Memory B cell (primary cell): ENCODE results near the gene EFNB1.
"Not testable (repeated sequence)": the region's sequence is repeated elsewhere in the genome, so short reads cannot be mapped to it uniquely, and the experiment has no call there.

Experiments
- ATAC-seq: fragments of 150-1000 bp; cut with Tn5 transposase; 2 replicates; pipeline ENCODE4 v1.10.0; 2021; ENCODE audit warnings: low read depth, mild to moderate bottlenecking, moderate library complexity
- DNase-seq, 2 donors: peaks; one replicate each; pipeline ENCODE4 v3.0.0; 2022; ENCODE audit warnings: low spot score in 2 of 2
- H3K27ac Mint-ChIP-seq: one replicate; pipeline ENCODE4 v1.8.0; 2022; ENCODE audit warnings: mild to moderate bottlenecking, moderate library complexity, mixed read lengths
- H3K27me3 Mint-ChIP-seq: one replicate; pipeline ENCODE4 v1.8.0; 2022; ENCODE audit warnings: mixed read lengths
- H3K36me3 Mint-ChIP-seq: one replicate; pipeline ENCODE4 v1.8.0; 2022; ENCODE audit warnings: mild to moderate bottlenecking, mixed read lengths
- H3K4me1 Mint-ChIP-seq: one replicate; pipeline ENCODE4 v1.8.0; 2022; ENCODE audit warnings: mixed read lengths
- H3K4me3 Mint-ChIP-seq: one replicate; pipeline ENCODE4 v1.8.0; 2022; ENCODE audit warnings: mild to moderate bottlenecking, moderate library complexity, mixed read lengths
- H3K9me3 Mint-ChIP-seq: one replicate; pipeline ENCODE4 v1.8.0; 2022; ENCODE audit warnings: mixed read lengths

The EFNB1 gene

DNA sequence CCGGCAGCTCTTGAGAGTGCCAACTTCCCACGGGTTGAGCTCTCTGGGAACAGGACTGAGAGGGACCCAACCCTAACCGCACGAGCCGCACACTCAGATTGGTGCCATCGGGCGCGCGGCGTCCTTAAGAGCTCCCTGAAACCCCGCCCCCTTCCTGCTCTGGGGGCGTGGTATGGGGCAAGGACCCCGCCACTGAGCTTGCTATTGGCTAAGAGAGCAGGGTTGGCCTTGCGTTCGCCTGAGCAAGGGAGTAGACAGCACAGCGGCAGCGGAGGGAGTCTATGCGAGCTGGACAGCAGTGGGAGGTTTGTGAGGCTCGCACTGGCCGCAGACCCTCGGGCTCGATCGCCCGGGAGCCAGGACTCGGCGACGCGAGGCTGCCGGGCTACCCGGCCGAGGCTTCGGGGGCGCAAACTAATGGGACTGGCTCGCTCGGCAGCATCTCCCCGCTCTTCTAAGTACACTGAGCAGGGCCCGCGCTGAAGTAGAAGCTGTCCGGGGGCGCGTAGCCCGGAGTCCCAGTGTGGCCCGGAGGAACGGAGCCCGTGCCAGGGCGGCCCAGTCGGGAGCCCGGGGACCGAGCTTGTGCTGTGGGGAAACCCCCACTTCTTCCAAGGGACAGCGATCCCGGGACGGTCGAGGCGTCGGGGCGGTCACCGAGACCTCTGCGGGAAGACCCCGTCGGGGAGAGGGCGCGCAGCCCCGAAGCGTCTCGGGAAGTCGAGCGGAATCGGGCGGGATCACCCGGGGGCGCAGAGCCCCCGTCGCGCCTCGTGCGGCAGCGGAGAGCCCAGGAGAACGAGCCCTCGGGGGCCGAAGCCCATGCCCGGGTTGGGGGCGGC, at the start of gene EFNB1:
Gene EFNB1 (plus strand): TSS at position 282 of the 842 bp plus-strand sequence. CDS start 756 bp downstream, outside the sequence.
- H3K27me3 Mint-ChIP-seq, result no peaks in the 10 kb centered on the region
- H3K4me3 Mint-ChIP-seq, result peak within 1 kb of the TSS; percentile 95
- no peaks in the 10 kb centered on the region for H3K9me3 Mint-ChIP-seq
- H3K36me3 Mint-ChIP-seq, result no peaks in the 10 kb centered on the region
- ATAC-seq (peak; percentile 92), DNase-seq (peak; percentile 74 to 80)
- peak within 1 kb of the TSS; percentile 78 for H3K27ac Mint-ChIP-seq
- peaks cover 22% of the 10 kb centered on the region for H3K4me1 Mint-ChIP-seq

DNA sequence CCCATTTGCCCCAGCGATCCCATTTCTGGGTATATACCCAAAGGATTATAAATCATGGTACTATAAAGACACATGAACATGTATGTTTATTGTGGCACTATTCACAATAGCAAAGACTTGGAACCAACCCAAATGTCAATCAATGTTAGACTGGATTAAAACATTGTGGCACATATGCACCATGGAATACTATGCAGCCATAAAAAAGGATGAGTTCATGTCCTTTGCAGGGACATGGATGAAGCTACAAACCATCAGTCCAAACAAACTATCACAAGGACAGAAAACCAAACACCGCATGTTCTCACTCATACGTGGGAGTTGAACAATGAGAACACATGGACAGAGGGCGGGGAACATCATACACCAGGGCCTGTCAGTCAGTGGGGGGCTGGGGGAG, 47.5 kb upstream of the EFNB1 start:
- not testable (repeated sequence) for H3K4me3 Mint-ChIP-seq, H3K36me3 Mint-ChIP-seq, H3K27ac Mint-ChIP-seq, ATAC-seq, H3K27me3 Mint-ChIP-seq, DNase-seq, H3K4me1 Mint-ChIP-seq
- H3K9me3 Mint-ChIP-seq, result peaks cover 12% of the 10 kb centered on the region

DNA sequence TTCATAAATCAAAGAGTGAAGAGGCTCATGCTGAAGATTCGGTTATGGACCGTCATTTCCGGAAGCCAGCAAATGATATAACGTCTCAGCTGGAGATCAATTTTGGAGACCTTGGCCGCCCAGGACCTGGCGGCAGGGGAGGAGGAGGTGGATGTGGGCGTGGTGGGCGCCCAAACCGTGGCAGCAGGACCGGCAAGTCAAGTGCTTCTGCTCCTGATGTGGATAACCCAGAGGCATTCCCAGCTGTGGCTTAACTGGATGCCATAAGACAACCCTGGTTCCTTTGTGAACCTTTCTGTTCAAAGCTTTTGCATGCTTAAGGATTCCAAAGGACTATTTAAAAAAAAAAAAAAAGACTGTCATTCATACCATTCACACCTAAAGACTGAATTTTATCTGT, 44.0 kb upstream of the EFNB1 start:
- Mint-ChIP-seq H3K27ac (no peak overlapping the region), H3K9me3 (peaks cover 3% of the 10 kb centered on the region), H3K4me1 (no peaks in the 10 kb centered on the region), H3K27me3 (peaks cover 4% of the 10 kb centered on the region), H3K36me3 (no peaks in the 10 kb centered on the region), H3K4me3 (no peak overlapping the region)
- no peak for ATAC-seq
- no peak for DNase-seq

GRCh38 chrX:68786581-68786980, 42.2 kb upstream of the EFNB1 start:
- not testable (repeated sequence) for H3K27me3 Mint-ChIP-seq, H3K4me3 Mint-ChIP-seq, H3K36me3 Mint-ChIP-seq, DNase-seq, H3K9me3 Mint-ChIP-seq, ATAC-seq, H3K27ac Mint-ChIP-seq, H3K4me1 Mint-ChIP-seq

- Mint-ChIP-seq H3K9me3 (no peaks in the 10 kb centered on the region), H3K4me1 (no peaks in the 10 kb centered on the region), H3K36me3 (no peaks in the 10 kb centered on the region), H3K27me3 (peaks cover 2% of the 10 kb centered on the region), H3K27ac (no peak overlapping the region), H3K4me3 (no peak overlapping the region)
- ATAC-seq, result no peak
- DNase-seq, result no peak
These were observed 38.9 kb upstream of the EFNB1 start for GRCh38 chrX:68789966-68790365.

DNA sequence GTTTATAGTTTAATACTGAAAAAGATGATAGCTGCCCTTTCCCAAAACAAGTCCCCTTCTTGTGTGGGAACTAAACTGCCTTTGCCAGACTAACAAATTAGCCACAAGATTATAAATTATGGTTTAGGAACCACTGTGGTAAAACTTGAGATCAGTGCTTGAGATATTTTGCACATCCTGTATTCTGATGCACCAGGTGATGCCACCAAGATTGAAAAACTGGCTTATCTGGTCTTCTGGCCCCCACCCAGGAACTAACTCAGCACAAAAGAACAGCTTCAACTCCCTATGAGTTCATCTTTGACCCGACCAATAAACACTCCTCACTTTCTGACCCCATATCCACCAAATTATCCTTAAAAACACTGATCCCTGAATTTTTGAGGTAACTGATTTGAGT, 36.7 kb upstream of the EFNB1 start:
- no peaks in the 10 kb centered on the region for H3K9me3 Mint-ChIP-seq
- no peak overlapping the region for H3K4me3 Mint-ChIP-seq
- no peak overlapping the region for H3K27ac Mint-ChIP-seq
- H3K27me3 Mint-ChIP-seq, result peaks cover 2% of the 10 kb centered on the region
- ATAC-seq (no peak), DNase-seq (no peak)
- no peaks in the 10 kb centered on the region for H3K4me1 Mint-ChIP-seq
- H3K36me3 Mint-ChIP-seq, result no peaks in the 10 kb centered on the region

DNA sequence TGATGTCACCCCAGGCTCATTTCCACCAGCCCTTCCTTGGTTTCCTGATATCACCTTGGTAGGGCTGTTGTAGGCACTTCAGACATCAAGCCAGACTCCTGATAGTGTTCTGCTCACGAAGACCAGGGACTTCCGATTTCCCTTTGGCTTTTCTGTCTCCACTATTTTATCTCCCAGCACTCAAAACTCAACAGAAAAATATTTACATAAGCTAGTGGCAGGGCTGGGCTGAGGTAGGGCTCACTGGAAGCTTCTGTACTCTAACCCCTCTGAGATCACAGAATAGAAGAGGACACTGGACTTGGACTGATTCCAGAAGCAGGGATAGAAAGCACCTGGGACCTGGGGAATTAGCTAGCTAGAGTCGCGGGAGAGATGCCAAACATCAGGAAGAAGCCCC, 34.4 kb upstream of the EFNB1 start:
- peaks cover 1% of the 10 kb centered on the region for H3K9me3 Mint-ChIP-seq
- H3K27me3 Mint-ChIP-seq, result peaks cover 2% of the 10 kb centered on the region
- no peaks in the 10 kb centered on the region for H3K4me1 Mint-ChIP-seq
- no peak overlapping the region for H3K4me3 Mint-ChIP-seq
- ATAC-seq (no peak), DNase-seq (no peak)
- H3K27ac Mint-ChIP-seq, result no peak overlapping the region
- peaks cover 2% of the 10 kb centered on the region for H3K36me3 Mint-ChIP-seq

GRCh38 chrX:68795741-68796140, 33.1 kb upstream of the EFNB1 start:
- H3K27me3 Mint-ChIP-seq, result peaks cover 4% of the 10 kb centered on the region
- peaks cover 6% of the 10 kb centered on the region for H3K9me3 Mint-ChIP-seq
- peaks cover 3% of the 10 kb centered on the region for H3K36me3 Mint-ChIP-seq
- no peak overlapping the region for H3K27ac Mint-ChIP-seq
- ATAC-seq, result no peak
- no peak overlapping the region for H3K4me3 Mint-ChIP-seq
- no peak for DNase-seq
- H3K4me1 Mint-ChIP-seq, result no peaks in the 10 kb centered on the region

- H3K4me1 Mint-ChIP-seq, H3K4me3 Mint-ChIP-seq, DNase-seq, H3K27me3 Mint-ChIP-seq, ATAC-seq, H3K9me3 Mint-ChIP-seq, H3K36me3 Mint-ChIP-seq, H3K27ac Mint-ChIP-seq: not testable (repeated sequence)
These were observed 30.4 kb upstream of the EFNB1 start for GRCh38 chrX:68798400-68798799.

DNA sequence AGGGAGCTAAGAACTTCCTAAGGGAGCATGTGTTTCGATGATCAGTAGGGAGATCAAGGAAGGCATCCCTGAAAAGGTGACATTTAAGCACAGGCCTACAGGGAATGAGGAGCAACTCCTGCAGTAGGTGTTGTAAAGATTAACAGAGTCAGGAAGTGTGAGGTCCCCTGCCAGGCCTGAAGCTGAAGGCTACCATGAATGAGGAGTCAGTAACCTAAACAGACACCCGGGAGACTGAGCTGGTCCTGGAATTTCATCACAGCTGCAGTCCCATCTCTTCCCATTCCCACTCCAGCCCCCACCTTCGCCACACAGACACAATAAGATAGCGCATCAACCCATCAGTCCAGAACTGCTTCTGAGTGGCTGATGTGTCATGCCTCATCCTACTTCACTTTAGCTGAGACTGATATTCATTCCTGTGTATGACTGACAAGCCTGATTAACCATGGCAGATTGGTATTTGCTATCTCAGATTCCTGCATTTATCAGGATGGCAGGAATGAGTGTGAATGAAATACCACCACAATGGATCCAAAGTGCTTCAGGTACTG, 27.0 kb upstream of the EFNB1 start:
- H3K27ac Mint-ChIP-seq, result no peak overlapping the region
- no peak overlapping the region for H3K4me3 Mint-ChIP-seq
- H3K27me3 Mint-ChIP-seq, result peaks cover 4% of the 10 kb centered on the region
- peaks cover 3% of the 10 kb centered on the region for H3K36me3 Mint-ChIP-seq
- DNase-seq (no peak), ATAC-seq (no peak)
- peaks cover 6% of the 10 kb centered on the region for H3K9me3 Mint-ChIP-seq
- H3K4me1 Mint-ChIP-seq, result no peaks in the 10 kb centered on the region

DNA sequence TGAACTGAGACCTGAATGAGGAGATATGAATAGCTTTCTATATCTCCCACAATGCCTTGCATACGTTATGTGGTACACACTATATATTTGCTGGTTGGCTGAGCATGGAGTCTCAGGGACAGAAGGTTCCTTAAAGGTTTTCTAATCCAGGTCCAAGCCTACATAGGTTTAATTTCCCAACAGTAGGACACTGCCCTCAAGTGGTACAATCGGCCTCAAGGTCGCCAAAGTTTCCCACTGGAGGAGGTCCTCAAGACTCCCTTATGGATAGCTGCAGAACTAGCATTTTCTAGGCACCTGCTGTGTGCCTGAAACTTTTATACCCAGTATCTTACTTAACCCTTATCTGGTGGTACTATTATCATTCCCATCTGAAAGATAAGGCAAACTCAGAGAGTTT, 21.0 kb upstream of the EFNB1 start:
- ATAC-seq, result no peak
- Mint-ChIP-seq H3K27ac (no peak overlapping the region), H3K9me3 (no peaks in the 10 kb centered on the region), H3K4me3 (no peak overlapping the region), H3K27me3 (peaks cover 6% of the 10 kb centered on the region), H3K4me1 (no peaks in the 10 kb centered on the region), H3K36me3 (no peaks in the 10 kb centered on the region)
- no peak for DNase-seq

GRCh38 chrX:68808686-68809357, 20.0 kb upstream of the EFNB1 start:
- DNase-seq (no peak), ATAC-seq (no peak)
- Mint-ChIP-seq H3K4me1 (no peaks in the 10 kb centered on the region), H3K9me3 (no peaks in the 10 kb centered on the region), H3K27ac (no peak overlapping the region), H3K36me3 (no peaks in the 10 kb centered on the region), H3K27me3 (peaks cover 4% of the 10 kb centered on the region), H3K4me3 (no peak overlapping the region)

GRCh38 chrX:68820476-68821110, 8.2 kb upstream of the EFNB1 start:
- H3K9me3 Mint-ChIP-seq, result no peaks in the 10 kb centered on the region
- peaks cover 3% of the 10 kb centered on the region for H3K4me1 Mint-ChIP-seq
- no peaks in the 10 kb centered on the region for H3K27me3 Mint-ChIP-seq
- no peak overlapping the region for H3K4me3 Mint-ChIP-seq
- no peaks in the 10 kb centered on the region for H3K36me3 Mint-ChIP-seq
- no peak for DNase-seq
- no peak for ATAC-seq
- no peak overlapping the region for H3K27ac Mint-ChIP-seq

- H3K9me3 Mint-ChIP-seq, result no peaks in the 10 kb centered on the region
- H3K36me3 Mint-ChIP-seq, result no peaks in the 10 kb centered on the region
- H3K4me1 Mint-ChIP-seq, result peaks cover 3% of the 10 kb centered on the region
- H3K4me3 Mint-ChIP-seq, result no peak overlapping the region
- no peak for DNase-seq
- no peak overlapping the region for H3K27ac Mint-ChIP-seq
- ATAC-seq, result no peak
- no peaks in the 10 kb centered on the region for H3K27me3 Mint-ChIP-seq
These were observed 7.2 kb upstream of the EFNB1 start for GRCh38 chrX:68821616-68822015.
